ENCODE measurements around the gene ADD1.

- no peak for TF ChIP-seq EP300 (IDR thresholded peaks at IDR 0.05)
- TF ChIP-seq CTCF (IDR thresholded peaks at IDR 0.05) = no peak
These were observed 9.4 kb upstream of the ADD1 start for GRCh38 chr4:2834001-2834921.

Data from tibial nerve (tissue), 4 donors.